ENCODE results near the gene FXYD5. TPM values are rescaled to one million over a fixed set of nuclear protein-coding genes. Genes with fewer than 3 reads are reported as not detected.

FXYD5 gene
- total and polyA plus RNA-seq, 4 donors, result 2.2 to 22.0 (median 7.3) TPM

- Histone ChIP-seq H3K4me1 (ENCODE audit: control insufficient read depth in 4 of 4, insufficient read depth in 4 of 4, low read length in 3 of 4) (peaks cover 0 to 4% (median 2%) of the 10 kb centered on the region in 4 donors), H3K36me3 (ENCODE audit: control insufficient read depth in 4 of 4, insufficient read depth in 3 of 4, low read depth in 1 of 4, low read length in 3 of 4) (peaks cover 0 to 8% (median 5%) of the 10 kb centered on the region in 4 donors), H3K27me3 (ENCODE audit: control insufficient read depth in 4 of 4, insufficient read depth in 4 of 4, low read length in 3 of 4) (no peaks in the 10 kb centered on the region), H3K9me3 (ENCODE audit: control insufficient read depth in 4 of 4, low read length in 3 of 4) (peaks cover 0 to 6% (median 2%) of the 10 kb centered on the region in 4 donors), H3K27ac (ENCODE audit: low read depth in 1 of 2, low read length in 2 of 2) (no peak overlapping the region), H3K9ac (ENCODE audit: low read depth in 1 of 2, low read length in 2 of 2) (no peak overlapping the region), H3K4me3 (ENCODE audit: low read depth in 1 of 3, low read length in 3 of 3) (no peak overlapping the region)
- TF ChIP-seq, protein P1, sequence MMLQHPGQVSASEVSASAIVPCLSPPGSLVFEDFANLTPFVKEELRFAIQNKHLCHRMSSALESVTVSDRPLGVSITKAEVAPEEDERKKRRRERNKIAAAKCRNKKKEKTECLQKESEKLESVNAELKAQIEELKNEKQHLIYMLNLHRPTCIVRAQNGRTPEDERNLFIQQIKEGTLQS (IDR thresholded peaks at IDR 0.05), result no peak
- TF ChIP-seq HNF4G (IDR thresholded peaks at IDR 0.05), result no peak
- no peak for TF ChIP-seq NR2F2 (IDR thresholded peaks at IDR 0.05)
- no peak for TF ChIP-seq YY1 (IDR thresholded peaks at IDR 0.05)
- no peak for TF ChIP-seq SP1 (IDR thresholded peaks at IDR 0.05)
- TF ChIP-seq GABPA (IDR thresholded peaks at IDR 0.05 in 1 of 2, conservative IDR thresholded peaks at IDR 0.05 in 1 of 2), result no peak
- TF ChIP-seq, protein P2, sequence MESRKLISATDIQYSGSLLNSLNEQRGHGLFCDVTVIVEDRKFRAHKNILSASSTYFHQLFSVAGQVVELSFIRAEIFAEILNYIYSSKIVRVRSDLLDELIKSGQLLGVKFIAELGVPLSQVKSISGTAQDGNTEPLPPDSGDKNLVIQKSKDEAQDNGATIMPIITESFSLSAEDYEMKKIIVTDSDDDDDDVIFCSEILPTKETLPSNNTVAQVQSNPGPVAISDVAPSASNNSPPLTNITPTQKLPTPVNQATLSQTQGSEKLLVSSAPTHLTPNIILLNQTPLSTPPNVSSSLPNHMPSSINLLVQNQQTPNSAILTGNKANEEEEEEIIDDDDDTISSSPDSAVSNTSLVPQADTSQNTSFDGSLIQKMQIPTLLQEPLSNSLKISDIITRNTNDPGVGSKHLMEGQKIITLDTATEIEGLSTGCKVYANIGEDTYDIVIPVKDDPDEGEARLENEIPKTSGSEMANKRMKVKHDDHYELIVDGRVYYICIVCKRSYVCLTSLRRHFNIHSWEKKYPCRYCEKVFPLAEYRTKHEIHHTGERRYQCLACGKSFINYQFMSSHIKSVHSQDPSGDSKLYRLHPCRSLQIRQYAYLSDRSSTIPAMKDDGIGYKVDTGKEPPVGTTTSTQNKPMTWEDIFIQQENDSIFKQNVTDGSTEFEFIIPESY (IDR thresholded peaks at IDR 0.05), result no peak
- no peak for TF ChIP-seq RAD21 (IDR thresholded peaks at IDR 0.05)
- TF ChIP-seq EGR1 (IDR thresholded peaks at IDR 0.05; ENCODE audit: low read depth in 2 of 2), result no peak
- DNase-seq (ENCODE audit: low spot score), result no peak
- 94% methylated on average over 6 of the region's 6 CpGs for WGBS
These were observed 8.2 kb downstream of the FXYD5 start for GRCh38 chr19:35162471-35163326.

DNA sequence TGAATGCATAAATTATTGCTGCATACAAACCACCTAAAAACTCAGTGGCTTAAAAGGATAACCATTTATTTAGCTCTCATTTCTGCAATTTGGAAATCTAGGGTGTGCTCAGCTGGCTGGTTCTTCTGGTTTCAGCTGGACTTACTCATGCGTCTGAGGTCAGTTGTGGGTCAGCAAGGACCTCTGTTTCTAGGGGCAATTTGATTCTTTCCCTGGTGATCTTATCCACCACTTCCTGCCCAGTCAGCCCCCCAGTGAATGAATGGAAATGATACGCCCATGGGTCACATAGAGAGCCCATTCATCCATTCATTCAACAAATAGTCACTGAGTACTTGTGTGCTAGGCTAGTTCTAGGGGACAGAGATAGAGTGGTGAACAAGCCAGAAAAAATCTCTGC, 9.9 kb downstream of the FXYD5 start:
- TF ChIP-seq, protein P2 (IDR thresholded peaks at IDR 0.05), result no peak
- TF ChIP-seq RXRA (IDR thresholded peaks at IDR 0.05) (no peak), JUND (IDR thresholded peaks at IDR 0.05) (no peak), HNF4A (conservative IDR thresholded peaks at IDR 0.05) (no peak), GABPA (IDR thresholded peaks at IDR 0.05 in 1 of 2, conservative IDR thresholded peaks at IDR 0.05 in 1 of 2) (no peak), CTCF (IDR thresholded peaks at IDR 0.05; ENCODE audit: low read depth, low read length, missing input control) (no peak), REST (IDR thresholded peaks at IDR 0.05) (no peak), HNF4G (IDR thresholded peaks at IDR 0.05) (no peak), FOXA2 (IDR thresholded peaks at IDR 0.05) (no peak), EGR1 (IDR thresholded peaks at IDR 0.05; ENCODE audit: low read depth in 2 of 2) (no peak), NR2F2 (IDR thresholded peaks at IDR 0.05) (no peak), YY1 (IDR thresholded peaks at IDR 0.05) (no peak), FOXA1 (IDR thresholded peaks at IDR 0.05) (no peak), TAF1 (conservative IDR thresholded peaks at IDR 0.05) (no peak), RAD21 (IDR thresholded peaks at IDR 0.05) (no peak)
- TF ChIP-seq, protein P1 (IDR thresholded peaks at IDR 0.05), result no peak
- H3K4me1 ChIP-seq (ENCODE audit: control insufficient read depth in 4 of 4, insufficient read depth in 4 of 4, low read length in 3 of 4), result peaks cover under 1 to 9% (median 6%) of the 10 kb centered on the region in 4 donors
- no peak overlapping the region for H3K9ac ChIP-seq (ENCODE audit: low read depth in 1 of 2, low read length in 2 of 2)
- peaks cover 0 to 6% (median 2%) of the 10 kb centered on the region in 4 donors for H3K9me3 ChIP-seq (ENCODE audit: control insufficient read depth in 4 of 4, low read length in 3 of 4)
- H3K4me3 ChIP-seq (ENCODE audit: low read depth in 1 of 3, low read length in 3 of 3), result no peak overlapping the region
- H3K27me3 ChIP-seq (ENCODE audit: control insufficient read depth in 4 of 4, insufficient read depth in 4 of 4, low read length in 3 of 4), result no peaks in the 10 kb centered on the region
- no peak for DNase-seq (ENCODE audit: low spot score)
- H3K27ac ChIP-seq (ENCODE audit: low read depth in 1 of 2, low read length in 2 of 2), result no peak overlapping the region
- peaks cover 0 to 8% (median 5%) of the 10 kb centered on the region in 4 donors for H3K36me3 ChIP-seq (ENCODE audit: control insufficient read depth in 4 of 4, insufficient read depth in 3 of 4, low read depth in 1 of 4, low read length in 3 of 4)
- WGBS, result 94% methylated on average over 2 of the region's 2 CpGs

Data from liver (tissue), 9 donors.